SU-DHL-6 (cell line): Measurements from ENCODE around the gene KCNG1.

Experiments
- CTCF ChIP-seq: fragments of 200-600 bp; sonication (generic); IDR thresholded peaks from one replicate; pipeline ENCODE4 v1.5.1; 2017; ENCODE audit warnings: antibody characterized with exemption, mild to moderate bottlenecking, low read length, moderate library complexity; ENCODE audit not compliant: insufficient read depth, poor library complexity, severe bottlenecking
- EZH2phosphoT487 ChIP-seq: fragments of 200-600 bp; sonication (generic), shearing (Covaris generic); conservative IDR thresholded peaks from 2 replicates; pipeline ENCODE4 v1.6.1; 2018; ENCODE audit warnings: mild to moderate bottlenecking, antibody characterized with exemption, low read length, moderate library complexity, mixed read lengths

- TF ChIP-seq CTCF (no peak), EZH2phosphoT487 (no peak)
These were observed 55.3 kb downstream of the KCNG1 start for GRCh38 chr20:50967586-50967985.
